MV-4-11 (cell line): ENCODE results near the gene PLAGL2.
"Not testable (repeated sequence)": the region's sequence is repeated elsewhere in the genome, so short reads cannot be mapped to it uniquely, and the experiment has no call there.

Experiments used
- DNase-seq: peaks from one replicate; lab custom pipeline; 2025; lab: John Stamatoyannopoulos, UW

The PLAGL2 gene

DNA sequence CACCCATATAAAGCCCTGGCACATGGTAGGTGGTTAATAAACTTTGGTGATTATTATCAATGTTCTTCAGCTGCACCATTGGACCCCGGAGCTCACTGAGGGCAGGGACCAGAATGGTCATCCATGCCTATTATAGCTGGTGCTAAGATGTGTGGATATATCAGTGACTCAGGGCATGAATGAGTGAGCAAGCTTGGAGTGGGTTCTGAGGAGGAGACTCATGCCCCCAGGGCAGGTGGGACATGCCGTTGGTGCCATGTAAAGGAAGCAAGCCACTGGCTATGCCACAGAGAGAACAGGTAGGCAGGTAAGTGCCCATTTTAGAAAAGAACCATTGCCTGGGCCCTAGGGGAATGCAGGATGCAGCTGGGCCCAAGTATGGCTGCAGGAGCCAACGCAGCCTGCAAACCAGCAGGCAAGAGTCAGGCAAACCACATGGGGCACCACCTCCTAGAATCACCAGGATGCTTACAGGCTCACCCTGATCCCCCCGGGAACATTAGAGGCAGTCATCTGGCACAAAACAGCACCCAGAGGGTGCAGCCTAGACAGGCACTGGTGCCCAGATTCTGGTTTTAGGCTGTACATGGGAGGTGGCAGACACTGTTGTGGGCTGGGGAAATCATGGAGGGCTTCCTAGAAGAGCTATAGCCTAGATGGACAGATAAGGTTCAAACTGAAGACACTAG, 23.5 kb downstream of the PLAGL2 start:
- DNase-seq, result no peak

DNA sequence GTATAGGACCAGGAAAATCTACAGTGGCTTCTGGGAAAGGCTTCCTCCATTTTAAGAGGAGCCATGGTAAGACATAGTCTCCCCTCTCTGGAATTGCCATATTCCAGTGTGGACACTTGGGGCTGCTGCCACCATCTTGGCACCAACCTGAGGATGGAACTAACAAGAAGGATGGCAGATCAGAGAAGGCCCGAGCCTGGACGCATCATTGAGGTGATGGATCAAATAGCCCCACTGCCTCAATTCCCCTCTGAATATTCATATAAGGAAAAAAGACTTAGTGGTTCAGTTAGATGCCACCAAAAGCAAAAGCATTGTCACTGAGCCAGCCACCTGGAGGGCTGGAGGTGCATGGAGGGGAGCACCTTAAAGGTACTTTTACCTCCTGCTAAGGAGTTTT, 25.9 kb downstream of the PLAGL2 start:
- no peak for DNase-seq

DNA sequence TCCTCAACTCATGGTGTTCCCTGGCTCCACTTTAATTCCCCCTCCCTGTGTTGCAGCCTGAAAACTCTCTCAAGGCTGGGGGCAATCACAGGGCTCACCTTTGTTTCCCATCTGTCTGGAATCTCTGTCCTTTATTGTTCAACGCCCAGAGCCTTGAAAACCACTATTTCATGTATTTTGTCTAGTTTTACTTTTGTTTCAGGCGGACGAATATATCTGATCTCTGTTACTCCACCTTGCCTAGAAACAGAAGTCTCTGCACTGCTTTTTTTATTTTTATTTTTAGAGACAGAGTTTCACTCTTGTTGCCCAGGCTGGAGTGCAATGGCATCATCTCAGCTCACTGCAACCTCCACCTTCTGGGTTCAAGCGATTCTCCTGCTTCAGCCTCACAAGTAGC, 27.6 kb downstream of the PLAGL2 start:
- DNase-seq, result no peak

DNA sequence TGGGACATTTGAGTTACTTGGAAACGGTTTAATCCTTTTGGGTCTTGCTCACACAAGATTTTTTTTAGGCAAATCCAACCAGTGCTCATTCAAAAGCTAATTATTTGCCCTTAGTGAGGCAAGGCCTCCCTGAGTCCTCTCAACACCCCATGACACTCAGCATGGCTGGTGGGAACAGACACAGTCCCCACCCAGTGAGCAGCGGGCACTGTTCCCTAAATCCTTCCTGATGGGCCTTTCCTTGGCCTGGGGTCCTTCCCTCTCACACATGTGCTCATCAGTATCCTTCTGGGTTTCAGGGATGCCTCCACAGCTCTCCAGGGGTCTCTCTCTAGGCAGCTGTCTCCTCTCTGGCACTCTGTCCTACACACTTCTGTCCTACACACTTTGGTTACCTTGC, 28.0 kb downstream of the PLAGL2 start:
- DNase-seq, result no peak

DNA sequence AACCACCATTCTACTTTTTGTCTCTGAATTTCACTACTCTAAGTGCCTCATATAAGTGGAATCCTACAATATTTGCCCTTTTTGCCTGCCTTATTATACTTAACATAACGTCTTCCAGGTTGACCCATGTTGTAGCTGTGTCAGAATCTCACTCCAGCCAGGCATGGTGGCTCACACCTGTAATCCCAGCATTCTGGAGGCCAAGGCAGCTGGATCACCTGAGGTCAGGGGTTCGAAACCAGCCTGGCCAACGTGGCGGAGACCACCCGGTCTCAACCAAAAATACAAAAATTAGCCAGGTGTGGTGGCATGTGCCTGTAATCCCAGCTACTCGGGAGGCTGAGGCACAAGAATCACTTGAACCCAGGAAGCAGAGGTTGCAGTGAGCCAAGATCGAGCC, 29.8 kb downstream of the PLAGL2 start:
- not testable (repeated sequence) for DNase-seq

DNA sequence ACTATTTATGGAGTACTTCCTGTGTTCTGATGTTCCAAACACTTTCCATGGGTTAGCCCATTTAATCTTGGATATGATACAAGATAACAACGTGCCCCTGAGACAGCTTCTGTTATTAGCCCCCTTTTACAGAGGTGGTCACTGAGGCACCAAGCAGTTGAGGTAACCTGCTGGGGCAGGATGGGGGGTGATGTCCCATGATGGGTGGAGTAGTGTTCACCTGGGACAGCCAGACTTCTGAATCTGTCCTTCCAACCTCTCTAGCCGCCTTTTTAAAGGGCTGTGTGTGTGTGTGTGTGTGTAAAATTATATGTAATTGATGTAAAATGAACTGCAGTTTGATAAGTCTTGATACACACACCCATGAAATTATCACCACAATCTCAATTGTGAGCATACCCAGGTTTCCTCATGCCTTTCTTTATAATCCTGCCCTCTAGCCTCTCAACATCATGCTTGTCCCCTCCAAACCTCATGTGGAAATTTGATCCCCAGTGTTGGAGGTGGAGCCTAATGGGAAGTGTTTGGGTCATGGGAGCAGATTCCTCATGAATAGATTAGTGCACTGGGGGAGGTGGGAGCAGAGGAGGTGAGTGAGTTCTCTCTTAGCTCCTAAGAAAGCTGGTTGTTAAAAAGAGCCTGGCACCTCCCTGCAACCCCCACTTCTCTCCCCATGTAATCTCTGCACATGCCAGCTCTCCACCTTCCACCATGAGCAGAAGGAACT, 39.2 kb downstream of the PLAGL2 start:
- DNase-seq, result no peak

DNA sequence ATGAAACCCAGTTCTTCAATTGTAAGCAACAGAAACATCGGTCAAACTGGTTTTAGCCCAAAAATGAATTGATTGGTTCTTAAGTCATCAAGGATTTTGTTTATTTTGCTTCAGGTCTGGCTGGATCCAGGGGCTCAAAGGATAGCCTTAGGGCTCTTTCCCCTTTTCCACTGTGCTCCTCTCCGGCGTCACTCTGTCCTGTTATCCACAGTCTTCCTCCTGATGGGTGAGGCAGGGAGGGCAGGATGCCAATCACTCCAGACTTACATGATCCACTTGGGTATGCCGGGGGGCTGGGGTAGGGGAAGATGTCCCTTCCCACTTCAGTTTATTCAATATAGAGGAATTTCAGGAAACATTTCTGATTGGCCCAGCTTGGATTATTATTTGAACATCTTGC, 40.0 kb downstream of the PLAGL2 start:
- no peak for DNase-seq

DNA sequence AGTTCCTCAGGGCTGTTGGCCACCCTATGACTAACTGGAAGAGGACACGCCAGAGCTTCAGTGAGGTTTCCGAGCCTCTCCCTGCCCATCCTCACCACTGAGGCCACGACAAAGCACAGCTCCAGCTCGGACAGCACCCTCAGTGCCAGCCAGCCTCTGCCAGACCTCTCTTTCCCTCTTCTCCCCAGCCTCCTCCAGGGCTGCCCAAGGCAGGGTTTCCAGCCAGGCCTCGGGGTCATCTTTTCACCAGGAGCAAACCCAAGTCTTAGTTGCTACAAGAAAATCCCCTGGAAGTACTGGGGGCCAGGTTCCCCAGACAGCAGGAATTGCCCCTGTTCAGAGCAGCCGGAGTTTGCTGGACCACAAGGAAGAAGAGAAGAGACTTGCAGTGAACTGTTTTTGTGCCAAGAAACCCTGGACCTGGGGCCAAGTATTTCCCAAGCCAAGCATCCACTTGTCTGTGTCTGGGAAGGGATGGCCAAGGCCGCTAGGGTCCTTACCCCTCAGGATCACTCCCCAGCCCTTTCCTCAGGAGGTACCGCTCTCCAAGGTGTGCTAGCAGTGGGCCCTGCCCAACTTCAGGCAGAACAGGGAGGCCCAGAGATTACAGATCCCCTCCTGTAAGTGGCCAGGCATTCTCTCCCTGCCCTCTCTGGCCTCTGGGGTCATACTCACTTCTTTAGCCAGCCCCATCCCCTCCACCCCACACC, 41.6 kb downstream of the PLAGL2 start:
- no peak for DNase-seq

DNA sequence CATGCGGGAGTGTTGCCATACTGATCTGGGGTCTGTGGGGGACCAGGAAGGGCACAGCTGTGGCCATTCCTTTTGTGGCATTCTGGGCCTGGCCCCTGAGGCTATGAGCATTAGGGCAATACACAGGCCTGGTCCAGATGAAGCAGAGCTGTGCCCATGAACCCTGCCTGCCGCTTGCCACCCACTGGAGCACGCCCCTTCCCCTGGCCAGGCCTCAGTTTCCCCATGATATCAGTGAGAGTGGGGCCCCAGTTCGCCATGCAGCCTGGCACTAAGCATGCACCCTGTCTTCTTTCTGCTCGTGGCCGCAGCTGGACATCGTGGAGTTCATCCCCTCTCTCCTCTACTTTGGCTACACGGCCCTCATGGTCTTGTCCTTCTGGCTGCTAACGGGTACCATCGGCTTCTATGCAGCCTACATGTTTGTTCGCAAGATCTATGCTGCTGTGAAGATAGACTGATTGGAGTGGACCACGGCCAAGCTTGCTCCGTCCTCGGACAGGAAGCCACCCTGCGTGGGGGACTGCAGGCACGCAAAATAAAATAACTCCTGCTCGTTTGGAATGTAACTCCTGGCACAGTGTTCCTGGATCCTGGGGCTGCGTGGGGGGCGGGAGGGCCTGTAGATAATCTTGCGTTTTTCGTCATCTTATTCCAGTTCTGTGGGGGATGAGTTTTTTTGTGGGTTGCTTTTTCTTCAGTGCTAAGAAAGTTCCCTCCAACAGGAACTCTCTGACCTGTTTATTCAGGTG, 42.4 kb downstream of the PLAGL2 start:
- DNase-seq, result no peak

DNA sequence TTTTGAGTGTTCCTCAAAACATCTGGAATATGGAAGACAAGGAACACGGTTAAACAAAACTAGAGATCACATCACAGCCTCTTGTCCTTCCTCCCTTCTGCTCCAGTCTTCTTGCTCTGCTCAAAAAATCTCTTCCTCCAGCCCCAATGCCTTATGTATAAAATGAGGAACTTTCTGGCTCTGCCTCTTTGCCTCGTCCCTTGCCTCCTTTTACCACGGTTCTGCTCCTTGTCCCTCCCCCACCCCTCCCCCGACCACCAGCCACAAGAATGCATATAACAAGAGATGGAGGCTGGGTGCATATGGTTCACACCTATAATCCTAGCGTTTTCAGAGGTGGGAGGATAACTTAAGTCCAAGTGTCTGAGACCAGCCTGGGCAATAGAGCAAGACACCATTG, 43.6 kb downstream of the PLAGL2 start:
- peak; percentile 18 for DNase-seq

DNA sequence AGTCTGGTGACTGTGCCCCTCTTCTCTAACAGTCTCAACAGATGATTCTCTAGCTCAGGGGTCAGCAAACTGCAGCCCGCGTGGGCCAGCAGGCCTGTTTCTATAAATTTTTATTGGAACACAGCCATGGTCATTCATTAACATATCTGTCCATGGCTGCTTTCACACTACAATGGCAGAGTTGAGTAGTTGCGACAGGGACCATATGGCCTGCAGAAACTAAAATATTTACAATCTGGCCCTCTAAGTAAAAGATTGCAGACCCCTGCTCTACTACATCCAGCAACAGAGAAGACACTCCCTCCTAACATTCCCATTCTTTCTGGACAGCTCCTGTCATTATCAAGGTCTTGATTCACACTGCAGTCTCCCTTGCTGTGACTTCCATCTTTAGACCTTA, 45.2 kb downstream of the PLAGL2 start:
- no peak for DNase-seq

DNA sequence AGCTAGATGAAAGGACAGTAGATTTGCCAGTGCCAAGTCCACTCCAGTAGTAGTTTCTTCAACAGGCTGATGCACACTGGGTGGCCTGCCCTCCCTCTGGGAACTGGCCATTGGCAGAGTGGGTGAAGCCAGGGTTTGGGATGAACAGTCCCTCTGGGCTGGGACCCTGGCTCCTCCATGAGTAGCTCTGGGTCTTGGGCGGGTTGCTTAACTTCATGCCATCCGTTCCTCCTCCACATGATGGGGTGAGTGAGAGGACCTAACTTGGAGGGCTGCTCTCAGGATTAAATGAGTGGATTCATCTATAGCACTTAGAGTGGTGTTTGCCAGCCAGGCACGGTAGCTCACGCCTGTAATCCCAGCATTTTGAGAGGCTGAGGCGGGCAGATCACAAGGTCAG, 47.2 kb downstream of the PLAGL2 start:
- DNase-seq, result no peak

DNA sequence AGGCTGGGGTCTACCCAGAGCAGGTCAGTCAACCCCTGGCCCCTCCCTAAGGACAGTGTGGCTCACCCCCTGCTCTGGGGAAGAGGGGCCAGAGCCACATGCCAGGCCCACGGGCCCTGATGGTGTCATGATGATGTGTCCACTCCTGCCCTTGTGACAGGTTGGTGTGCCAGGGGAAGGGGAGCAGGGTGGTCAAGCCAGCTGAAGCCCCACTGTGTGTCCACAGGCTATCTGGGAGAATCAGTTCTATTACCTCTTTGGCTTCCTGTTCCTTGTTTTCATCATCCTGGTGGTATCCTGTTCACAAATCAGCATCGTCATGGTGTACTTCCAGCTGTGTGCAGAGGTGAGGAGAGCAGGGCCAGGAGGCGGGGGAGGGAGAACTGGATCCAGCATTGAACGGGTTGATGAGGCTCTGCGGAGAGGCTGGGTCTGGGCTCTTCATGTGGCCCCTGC, 47.7 kb downstream of the PLAGL2 start:
- DNase-seq, result no peak

DNA sequence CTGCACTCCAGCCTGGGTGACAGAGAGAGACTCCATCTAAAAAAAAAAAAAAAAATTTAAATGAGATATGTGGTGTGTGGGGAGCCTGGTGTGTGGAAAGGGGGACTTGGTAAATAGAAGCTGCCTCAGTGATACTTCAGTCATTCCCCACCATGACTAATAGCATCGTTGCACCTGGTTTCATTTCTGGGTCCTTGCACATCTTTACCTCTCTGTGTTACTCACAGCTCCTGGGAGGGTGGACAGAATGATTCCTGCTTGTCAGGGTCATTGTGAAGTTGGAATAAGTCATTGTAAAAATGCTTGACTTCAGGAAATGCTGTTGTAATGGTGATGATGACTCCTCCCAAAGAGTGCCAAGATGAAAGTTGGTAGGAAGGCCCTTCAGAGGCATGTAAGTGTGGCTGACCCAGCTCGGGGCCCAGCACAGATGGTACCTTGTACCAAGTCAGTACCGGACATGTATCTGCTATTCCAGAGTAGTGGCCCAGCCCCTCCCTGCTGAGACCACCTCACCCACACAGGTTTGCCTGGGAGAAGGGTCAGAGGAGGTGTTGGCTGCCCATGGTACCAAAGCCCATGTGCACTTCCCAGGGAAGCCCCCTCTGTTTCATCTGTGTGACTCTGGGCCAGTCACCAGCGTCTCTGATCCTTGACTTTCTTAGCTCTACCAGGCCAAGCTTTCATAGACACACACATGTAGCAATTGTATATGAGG, 48.4 kb downstream of the PLAGL2 start:
- DNase-seq, result no peak

DNA sequence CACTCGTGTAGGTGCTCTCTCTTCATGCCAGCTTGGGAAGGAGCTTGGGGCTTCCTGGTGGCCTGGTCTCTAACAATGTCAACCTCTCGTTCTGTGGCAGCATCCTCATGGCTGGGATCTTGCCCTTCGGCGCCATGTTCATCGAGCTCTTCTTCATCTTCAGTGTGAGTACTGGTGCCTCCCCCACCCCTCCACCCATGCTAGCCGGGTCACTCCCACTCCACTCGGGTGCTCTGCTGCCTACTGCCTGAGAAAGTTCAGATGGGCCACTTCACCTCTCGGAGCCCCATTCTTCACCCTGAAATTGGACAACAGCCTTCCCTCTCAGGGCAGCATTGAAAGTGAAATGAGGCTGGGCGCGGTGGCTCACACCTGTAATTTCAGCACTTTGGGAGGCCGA, 49.2 kb downstream of the PLAGL2 start:
- DNase-seq, result no peak

DNA sequence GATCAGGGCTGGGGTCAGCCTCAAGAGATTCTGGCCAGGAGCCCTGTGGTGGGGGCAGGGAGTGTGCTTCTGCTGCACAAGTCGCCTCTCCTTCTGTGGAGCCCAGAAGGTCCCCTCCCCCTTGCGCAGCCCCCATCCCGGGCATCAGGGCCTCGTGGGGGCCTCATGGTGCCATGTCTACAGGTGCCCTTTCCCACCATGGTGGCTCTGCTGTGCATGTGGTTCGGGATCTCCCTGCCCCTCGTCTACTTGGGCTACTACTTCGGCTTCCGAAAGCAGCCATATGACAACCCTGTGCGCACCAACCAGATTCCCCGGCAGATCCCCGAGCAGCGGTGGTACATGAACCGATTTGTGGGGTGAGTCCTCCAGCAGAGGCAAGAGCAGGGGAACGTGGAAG, 49.9 kb downstream of the PLAGL2 start:
- DNase-seq, result no peak

DNA sequence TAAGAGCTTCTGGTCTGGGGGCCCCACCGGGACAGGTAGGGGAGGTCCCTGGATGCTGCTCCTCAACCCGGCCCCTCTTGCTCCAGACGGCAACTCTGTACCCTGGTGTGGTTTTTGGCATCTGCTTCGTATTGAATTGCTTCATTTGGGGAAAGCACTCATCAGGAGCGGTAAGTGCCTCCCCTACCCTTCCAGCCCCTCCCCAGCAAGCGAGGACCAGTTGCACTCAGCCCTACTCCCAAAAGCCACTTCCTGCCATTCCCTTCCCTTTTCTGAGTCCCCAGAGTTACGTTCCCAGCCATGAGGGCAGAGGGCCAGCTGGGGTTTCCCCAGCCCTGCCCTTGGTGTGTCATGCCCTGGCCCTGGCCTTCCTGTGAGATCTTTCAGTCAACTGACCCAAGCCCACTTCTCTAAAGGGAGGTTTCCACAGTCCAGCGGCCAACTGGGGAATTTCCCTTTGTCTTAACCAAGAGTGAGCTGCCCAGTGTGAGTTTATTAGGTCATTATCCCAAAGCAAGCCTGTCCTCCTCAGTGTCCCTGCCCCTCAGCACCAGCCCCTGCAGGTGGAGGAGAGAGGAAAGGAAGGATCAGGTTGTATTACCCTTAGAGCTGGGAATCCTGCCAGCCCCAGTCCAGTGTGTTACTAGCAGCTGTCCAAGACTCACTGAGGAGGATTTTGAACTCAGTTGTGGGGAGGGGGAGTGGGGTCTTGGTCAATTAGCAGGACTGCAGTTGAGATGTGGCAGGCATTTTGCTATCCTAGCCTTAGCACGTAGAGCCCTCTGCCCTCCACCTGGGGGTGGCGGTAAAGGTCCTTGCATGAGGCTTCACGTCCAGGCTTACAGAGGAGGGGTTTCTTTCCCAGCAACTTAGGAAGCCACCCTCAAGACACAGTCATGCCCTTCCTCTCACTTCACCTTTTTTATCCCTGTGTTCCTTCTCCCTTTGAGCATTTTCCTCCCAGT, 52.2 kb downstream of the PLAGL2 start:
- peak; percentile 94 for DNase-seq

DNA sequence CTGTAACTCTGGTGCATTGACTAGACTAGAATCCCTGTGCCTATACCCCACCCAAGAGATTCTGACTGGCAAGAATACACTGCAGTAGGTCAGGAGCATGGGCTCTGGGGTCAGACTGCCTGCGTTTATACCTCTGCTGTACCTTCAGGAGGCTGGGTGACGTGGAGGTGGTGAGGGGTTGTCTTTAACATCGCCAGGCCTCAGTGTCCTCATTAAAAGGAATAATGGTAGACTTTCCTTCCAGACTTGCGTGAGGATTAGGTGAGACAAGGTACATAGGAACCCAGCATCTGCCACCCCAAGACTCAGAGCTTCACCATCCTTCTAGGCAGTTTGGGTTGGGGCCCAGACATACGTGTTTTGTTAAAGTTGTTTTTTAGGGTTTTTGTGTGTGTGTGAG, 53.8 kb downstream of the PLAGL2 start:
- DNase-seq, result no peak

DNA sequence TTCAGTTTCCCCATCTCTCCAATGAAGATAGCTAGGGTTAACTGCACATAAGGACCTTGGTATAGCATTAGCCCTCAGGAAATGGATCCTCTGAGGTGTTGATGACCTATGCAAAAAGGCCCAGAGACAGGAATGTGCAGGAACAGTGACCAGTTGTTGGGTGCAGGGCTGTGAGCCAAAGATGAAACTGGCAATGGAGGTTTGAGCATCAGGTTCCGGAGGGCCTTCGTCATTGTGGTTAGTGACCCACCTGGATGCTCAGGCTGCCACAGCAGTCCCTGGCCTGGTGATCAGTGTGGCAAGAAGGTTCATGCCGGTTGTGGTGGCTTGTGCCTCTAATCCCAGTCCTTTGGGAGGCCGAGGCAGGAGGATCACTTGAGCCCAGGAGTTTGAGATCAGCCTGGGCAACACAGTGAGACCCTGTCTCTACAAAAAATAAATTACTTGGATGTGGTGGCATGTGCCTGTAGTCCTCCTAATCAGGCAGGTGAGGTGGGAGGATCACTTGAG, 54.3 kb downstream of the PLAGL2 start:
- no peak for DNase-seq

DNA sequence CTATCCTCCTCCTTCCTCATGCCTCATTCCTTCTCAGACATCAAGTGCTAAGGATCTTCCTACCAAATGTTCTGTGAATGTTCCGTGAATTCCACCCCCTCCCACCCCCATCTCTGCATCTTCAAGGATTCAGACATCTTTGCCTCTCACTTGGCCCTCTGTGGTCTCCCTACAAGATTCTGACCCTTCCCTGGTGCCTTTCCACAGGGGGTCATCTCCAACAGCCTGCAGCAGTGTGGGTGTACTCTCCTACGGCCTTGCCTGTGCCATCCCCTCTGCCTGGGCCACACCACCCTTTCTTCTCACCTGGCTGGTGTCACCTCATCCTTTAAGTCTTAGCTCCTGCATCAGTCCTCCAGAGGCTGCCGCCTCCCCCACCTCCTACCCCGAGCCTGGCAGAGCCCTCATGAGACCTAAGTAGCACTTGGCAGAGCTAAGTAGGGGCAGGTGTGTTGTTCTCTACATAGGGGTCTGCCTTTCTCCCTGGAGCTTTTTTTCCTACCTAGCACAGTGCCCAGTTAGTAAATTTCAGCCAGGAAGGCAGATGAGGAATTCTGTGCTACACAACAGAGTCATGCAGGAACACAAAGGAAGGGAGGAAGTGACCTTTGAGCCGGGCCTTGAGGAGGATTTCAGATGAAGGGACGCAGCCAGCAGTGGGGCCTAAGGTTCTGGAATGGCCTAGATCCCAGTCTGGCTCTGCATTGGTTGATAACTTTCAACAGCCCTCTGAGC, 55.0 kb downstream of the PLAGL2 start:
- DNase-seq, result no peak
